Liver (tissue), 3 donors: ENCODE measurements around the gene RIT2.

Source experiments
- CTCF ChIP-seq: fragments of 150-350 bp; IDR thresholded peaks from 2 replicates; pipeline ENCODE4 v1.5.1; 2017; ENCODE audit warnings: improper control_type of control experiment, low read depth, low read length; ENCODE audit not compliant: missing input control
- EGR1 ChIP-seq, 2 donors: IDR thresholded peaks; 2 replicates each; pipeline ENCODE4 v1.6.1; 2016 to 2018; ENCODE audit warnings: antibody characterized with exemption in 2 of 2, low read depth in 2 of 2
- HNF4A ChIP-seq, 2 donors: conservative IDR thresholded peaks; 2 replicates each; pipeline ENCODE4 v1.6.1; 2016; ENCODE audit warnings: antibody characterized with exemption in 2 of 2, mild to moderate bottlenecking in 2 of 2
- JUND ChIP-seq, 2 donors: IDR thresholded peaks; 2 replicates each; pipeline ENCODE4 v1.6.1; 2016; ENCODE audit warnings: antibody characterized with exemption in 2 of 2
- MAX ChIP-seq: IDR thresholded peaks from 2 replicates; pipeline ENCODE4 v1.6.1; 2016; ENCODE audit warnings: antibody characterized with exemption
- RAD21 ChIP-seq, 2 donors: IDR thresholded peaks; 2 replicates each; pipeline ENCODE4 v1.6.1; 2016; ENCODE audit warnings: antibody characterized with exemption in 2 of 2, mild to moderate bottlenecking in 2 of 2
- REST ChIP-seq: IDR thresholded peaks from 2 replicates; pipeline ENCODE4 v1.6.1; 2016; ENCODE audit warnings: antibody characterized with exemption, mild to moderate bottlenecking
- RXRA ChIP-seq, 2 donors: IDR thresholded peaks; 2 replicates each; pipeline ENCODE4 v1.6.1; 2017 to 2018; ENCODE audit warnings: antibody characterized with exemption in 2 of 2, mild to moderate bottlenecking in 1 of 2
- TAF1 ChIP-seq: conservative IDR thresholded peaks from 2 replicates; pipeline ENCODE4 v1.6.1; 2016; ENCODE audit warnings: antibody characterized with exemption, mild to moderate bottlenecking
- YY1 ChIP-seq: IDR thresholded peaks from 2 replicates; pipeline ENCODE4 v1.6.1; 2016; ENCODE audit warnings: antibody characterized with exemption, mild to moderate bottlenecking
- ZBTB33 ChIP-seq: IDR thresholded peaks from 2 replicates; pipeline ENCODE4 v1.6.1; 2016; ENCODE audit warnings: antibody characterized with exemption
- donor health status: healthy.
- donor health status: healthy.

- TF ChIP-seq REST, result no peak
- no peak for TF ChIP-seq CTCF
- TF ChIP-seq ZBTB33, result no peak
- TF ChIP-seq TAF1, result no peak
- TF ChIP-seq MAX, result no peak
- no peak for TF ChIP-seq JUND (IDR thresholded peaks at IDR 0.05)
- no peak for TF ChIP-seq EGR1 (IDR thresholded peaks at IDR 0.05; ENCODE audit: low read depth in 2 of 2)
- TF ChIP-seq RXRA (IDR thresholded peaks at IDR 0.05), result no peak
- no peak for TF ChIP-seq RAD21 (IDR thresholded peaks at IDR 0.05)
- no peak for TF ChIP-seq HNF4A (conservative IDR thresholded peaks at IDR 0.05)
- TF ChIP-seq YY1, result no peak
Observed at GRCh38 chr18:43115076-43115921, at the start of gene RIT2.
